Liver (tissue), 9 donors: ENCODE measurements around the gene NAT10. TPM values are rescaled to one million over a fixed set of nuclear protein-coding genes. Genes with fewer than 3 reads are reported as not detected.

ENCODE experiments used
- DNase-seq: peaks from one replicate; pipeline ENCODE4 v3.0.0-alpha.2; 2017; ENCODE audit warnings: low spot score
- H3K27ac ChIP-seq, 2 donors: one replicate each; pipeline ENCODE4 v1.7.0; 2013; ENCODE audit warnings: inconsistent platforms in 2 of 2, low read length in 2 of 2, control low read depth in 1 of 2, low read depth in 1 of 2, mild to moderate bottlenecking in 1 of 2
- H3K27me3 ChIP-seq, 4 donors: one replicate each; pipeline versions ENCODE4 v1.6.1 to v1.7.0; 2013; ENCODE audit warnings: low read length in 3 of 4, inconsistent platforms in 1 of 4, mild to moderate bottlenecking in 1 of 4, moderate library complexity in 1 of 4; ENCODE audit not compliant: control insufficient read depth in 4 of 4, insufficient read depth in 4 of 4
- H3K36me3 ChIP-seq, 4 donors: one replicate each; pipeline versions ENCODE4 v1.6.1 to v1.7.0; 2013; ENCODE audit warnings: low read length in 3 of 4, mild to moderate bottlenecking in 3 of 4, low read depth in 1 of 4, moderate library complexity in 1 of 4; ENCODE audit not compliant: control insufficient read depth in 4 of 4, insufficient read depth in 3 of 4
- H3K4me1 ChIP-seq, 4 donors: one replicate each; pipeline versions ENCODE4 v1.6.1 to v1.7.0; 2013; ENCODE audit warnings: low read length in 3 of 4, mild to moderate bottlenecking in 3 of 4, moderate library complexity in 1 of 4; ENCODE audit not compliant: control insufficient read depth in 4 of 4, insufficient read depth in 4 of 4
- H3K4me3 ChIP-seq, 3 donors: one replicate each; pipeline versions ENCODE4 v1.6.1 to v1.7.0; 2013; ENCODE audit warnings: low read length in 3 of 3, control low read depth in 1 of 3, low read depth in 1 of 3, mild to moderate bottlenecking in 1 of 3
- H3K9ac ChIP-seq, 2 donors: one replicate each; pipeline ENCODE4 v1.7.0; 2013; ENCODE audit warnings: low read length in 2 of 2, mild to moderate bottlenecking in 2 of 2, moderate library complexity in 2 of 2, control low read depth in 1 of 2, low read depth in 1 of 2
- H3K9me3 ChIP-seq, 4 donors: one replicate each; pipeline versions ENCODE4 v1.6.1 to v1.7.0; 2013; ENCODE audit warnings: low read length in 3 of 4; ENCODE audit not compliant: control insufficient read depth in 4 of 4
- ATF3 ChIP-seq: IDR thresholded peaks from 2 replicates; pipeline ENCODE4 v1.6.1; 2016; ENCODE audit warnings: antibody characterized with exemption
- CTCF ChIP-seq: fragments of 150-350 bp; IDR thresholded peaks from 2 replicates; pipeline ENCODE4 v1.5.1; 2017; ENCODE audit warnings: improper control_type of control experiment, low read depth, low read length; ENCODE audit not compliant: missing input control
- EGR1 ChIP-seq, 2 donors: IDR thresholded peaks; 2 replicates each; pipeline ENCODE4 v1.6.1; 2016 to 2018; ENCODE audit warnings: antibody characterized with exemption in 2 of 2, low read depth in 2 of 2
- FOXA1 ChIP-seq: IDR thresholded peaks from 2 replicates; pipeline ENCODE4 v1.6.1; 2016; ENCODE audit warnings: antibody characterized with exemption
- GABPA ChIP-seq, 2 donors: IDR thresholded peaks in 1 of 2; conservative IDR thresholded peaks in 1 of 2; 2 replicates each; pipeline ENCODE4 v1.6.1; 2016; ENCODE audit warnings: antibody characterized with exemption in 2 of 2, mild to moderate bottlenecking in 1 of 2, moderate library complexity in 1 of 2
- HNF4A ChIP-seq, 2 donors: conservative IDR thresholded peaks; 2 replicates each; pipeline ENCODE4 v1.6.1; 2016; ENCODE audit warnings: antibody characterized with exemption in 2 of 2, mild to moderate bottlenecking in 2 of 2
- HNF4G ChIP-seq: IDR thresholded peaks from 2 replicates; pipeline ENCODE4 v1.6.1; 2016; ENCODE audit warnings: antibody characterized with exemption
- JUND ChIP-seq, 2 donors: IDR thresholded peaks; 2 replicates each; pipeline ENCODE4 v1.6.1; 2016; ENCODE audit warnings: antibody characterized with exemption in 2 of 2
- MAX ChIP-seq: IDR thresholded peaks from 2 replicates; pipeline ENCODE4 v1.6.1; 2016; ENCODE audit warnings: antibody characterized with exemption
- NR2F2 ChIP-seq: IDR thresholded peaks from 2 replicates; pipeline ENCODE4 v1.6.1; 2016; ENCODE audit warnings: antibody characterized with exemption
- RAD21 ChIP-seq, 2 donors: IDR thresholded peaks; 2 replicates each; pipeline ENCODE4 v1.6.1; 2016; ENCODE audit warnings: antibody characterized with exemption in 2 of 2, mild to moderate bottlenecking in 2 of 2
- REST ChIP-seq: IDR thresholded peaks from 2 replicates; pipeline ENCODE4 v1.6.1; 2016; ENCODE audit warnings: antibody characterized with exemption, mild to moderate bottlenecking
- RXRA ChIP-seq, 2 donors: IDR thresholded peaks; 2 replicates each; pipeline ENCODE4 v1.6.1; 2017 to 2018; ENCODE audit warnings: antibody characterized with exemption in 2 of 2, mild to moderate bottlenecking in 1 of 2
- SP1 ChIP-seq: IDR thresholded peaks from 2 replicates; pipeline ENCODE4 v1.6.1; 2018; ENCODE audit warnings: antibody characterized with exemption, mild to moderate bottlenecking
- TAF1 ChIP-seq: conservative IDR thresholded peaks from 2 replicates; pipeline ENCODE4 v1.6.1; 2016; ENCODE audit warnings: antibody characterized with exemption, mild to moderate bottlenecking
- YY1 ChIP-seq: IDR thresholded peaks from 2 replicates; pipeline ENCODE4 v1.6.1; 2016; ENCODE audit warnings: antibody characterized with exemption, mild to moderate bottlenecking
- ZBTB33 ChIP-seq: IDR thresholded peaks from 2 replicates; pipeline ENCODE4 v1.6.1; 2016; ENCODE audit warnings: antibody characterized with exemption
- WGBS: extraction: QIAGEN DNeasy Blood & Tissue Kit; methylation state at CpG from one replicate; pipeline ENCODE4 v1.1.7; 2013; 5-methylcytosine and 5-hydroxymethylcytosine counted together
- polyA plus RNA-seq, 2 donors: library from polyadenylated mRNA; stranded (reverse) in 1 of 2; unstranded in 1 of 2; fragments of 200-250 nt in 1 of 2; fragments of >200 nt in 1 of 2; fragmentation: Nextera tagmentation in 1 of 2; extraction: Ambion mirVana in 1 of 2; gene quantifications; one replicate each; pipeline versions ENCODE4 v1.2.1 to v1.2.3, GENCODE V29; 2013 to 2015
- total RNA-seq, 2 donors: library from RNA; depleted of rRNA; stranded (reverse); fragments of >200 nt; gene quantifications; one replicate each; pipeline ENCODE4 v1.2.3, GENCODE V29; 2014
- donor health status: healthy.
- donor health status: healthy.
- donor health status: healthy.
- donor health status: healthy.
- donor health status: healthy.

The NAT10 gene
- total and polyA plus RNA-seq, 4 donors: 9.1 to 14.0 (median 13.5) TPM

- peaks cover 0 to 48% (median 15%) of the 10 kb centered on the region in 4 donors for H3K36me3 ChIP-seq
- no peak overlapping the region for H3K9ac ChIP-seq
- H3K4me3 ChIP-seq: no peak overlapping the region
- no peaks in the 10 kb centered on the region for H3K27me3 ChIP-seq
- TF ChIP-seq HNF4A (conservative IDR thresholded peaks at IDR 0.05) (no peak), CTCF (no peak), FOXA1 (no peak), RAD21 (IDR thresholded peaks at IDR 0.05) (no peak), RXRA (IDR thresholded peaks at IDR 0.05) (no peak), REST (no peak), YY1 (no peak), SP1 (no peak), JUND (IDR thresholded peaks at IDR 0.05) (no peak), EGR1 (IDR thresholded peaks at IDR 0.05; ENCODE audit: low read depth in 2 of 2) (no peak), TAF1 (no peak), NR2F2 (no peak)
- H3K27ac ChIP-seq: no peak overlapping the region
- 77% methylated on average over 8 of the region's 8 CpGs for WGBS
- no peak for DNase-seq
- peaks cover 0 to 9% (median 2%) of the 10 kb centered on the region in 4 donors for H3K4me1 ChIP-seq
- H3K9me3 ChIP-seq: no peaks in the 10 kb centered on the region
These were observed 64.3 kb downstream of the NAT10 start for GRCh38 chr11:34169686-34170085.

- 97% methylated on average over 16 of the region's 16 CpGs for WGBS
- peaks cover 0 to 20% (median 13%) of the 10 kb centered on the region in 4 donors for H3K36me3 ChIP-seq
- H3K4me1 ChIP-seq: peaks cover 0 to 13% (median 8%) of the 10 kb centered on the region in 4 donors
- H3K4me3 ChIP-seq: no peak overlapping the region
- H3K27ac ChIP-seq: no peak overlapping the region
- H3K9me3 ChIP-seq: no peaks in the 10 kb centered on the region
- no peak for TF ChIP-seq HNF4A (conservative IDR thresholded peaks at IDR 0.05)
- no peak for TF ChIP-seq TAF1
- no peak for TF ChIP-seq GABPA (IDR thresholded peaks at IDR 0.05 in 1 of 2, conservative IDR thresholded peaks at IDR 0.05 in 1 of 2)
- no peak for TF ChIP-seq RXRA (IDR thresholded peaks at IDR 0.05)
- TF ChIP-seq YY1: no peak
- no peak for TF ChIP-seq MAX
- TF ChIP-seq ZBTB33: no peak
- no peak for TF ChIP-seq NR2F2
- no peak for TF ChIP-seq HNF4G
- TF ChIP-seq EGR1 (IDR thresholded peaks at IDR 0.05; ENCODE audit: low read depth in 2 of 2): no peak
- TF ChIP-seq FOXA1: no peak
- TF ChIP-seq CTCF: no peak
- no peak for TF ChIP-seq JUND (IDR thresholded peaks at IDR 0.05)
- no peak for TF ChIP-seq ATF3
- TF ChIP-seq REST: no peak
- TF ChIP-seq SP1: no peak
- TF ChIP-seq RAD21 (IDR thresholded peaks at IDR 0.05): no peak
- no peak for DNase-seq
- no peaks in the 10 kb centered on the region for H3K27me3 ChIP-seq
- H3K9ac ChIP-seq: no peak overlapping the region
These were observed 67.6 kb downstream of the NAT10 start for GRCh38 chr11:34173050-34173449.
